ENCODE data around the gene PODXL2. TPM values are rescaled to one million over a fixed set of nuclear protein-coding genes. Genes with fewer than 3 reads are reported as not detected.
"Not testable (repeated sequence)": the region's sequence is repeated elsewhere in the genome, so short reads cannot be mapped to it uniquely, and the experiment has no call there.

PODXL2 gene
- total and polyA plus RNA-seq, 2 donors (not counting 1 experiment from before 2014, with no cell fraction given): 3.1 to 4.0 TPM

DNA sequence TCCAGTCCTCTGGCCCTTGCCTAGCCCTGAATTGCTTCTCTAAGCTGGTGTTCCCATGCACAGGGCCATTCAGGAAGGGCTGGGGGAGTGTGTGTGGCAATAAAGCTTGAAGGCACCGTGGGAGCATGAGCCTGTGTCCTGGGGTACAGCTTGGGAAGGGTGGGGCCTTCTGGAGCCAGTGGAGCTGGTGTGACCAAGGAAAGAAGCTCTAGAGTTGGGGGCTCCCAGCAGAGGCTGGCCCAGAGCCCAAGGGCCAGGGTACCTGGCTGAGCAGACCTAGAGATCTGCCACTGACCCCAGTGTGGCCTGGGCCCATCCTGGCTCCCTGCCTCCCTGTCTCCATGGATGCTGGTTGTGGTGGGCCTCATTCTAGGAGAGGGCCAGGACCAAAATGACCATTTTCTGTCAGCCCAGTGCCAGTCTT, 51.8 kb downstream of the PODXL2 start:
- 93% methylated on average over 1 of the region's 1 CpG for WGBS (ENCODE audit: insufficient coverage)
- ChIA-PET CTCF (interaction anchor here (1.6 kb wide), 1 partner anchor 14 kb away, joined by 4 read pairs; no protein-coding TSS in a partner anchor), POLR2A (interaction anchor here (0.9 kb wide), 1 partner anchor 17 kb away, joined by 3 read pairs; no protein-coding TSS in a partner anchor)
- H3K4me3 Mint-ChIP-seq: no peak overlapping the region
- Histone ChIP-seq H2AFZ (ENCODE audit: insufficient read depth, low read depth, low read length, poor library complexity, severe bottlenecking) (no peak overlapping the region), H3K9ac (ENCODE audit: low read length) (no peak overlapping the region), H3K79me2 (ENCODE audit: control insufficient read depth, insufficient read depth, low read length) (no peaks in the 10 kb centered on the region), H3K9me3 (ENCODE audit: control extremely low read depth in 1 of 3, control insufficient read depth in 2 of 3, insufficient read depth in 1 of 3, low read length in 2 of 3) (peaks cover 0 to 13% (median 5%) of the 10 kb centered on the region in 3 donors), H3K27ac (ENCODE audit: low read length in 2 of 2) (no peak overlapping the region), H3K27me3 (replicated peaks in 1 of 4; ENCODE audit: control extremely low read depth in 1 of 4, control insufficient read depth in 3 of 4, insufficient read depth in 4 of 4, low read length in 3 of 4) (no peaks in the 10 kb centered on the region), H3K4me1 (ENCODE audit: control insufficient read depth in 2 of 2, insufficient read depth in 2 of 2, low read length in 2 of 2) (peaks cover 6 to 13% of the 10 kb centered on the region in 2 donors), H3K4me2 (replicated peaks; ENCODE audit: low read depth, low read length, poor library complexity, severe bottlenecking) (no peak overlapping the region), H4K20me1 (ENCODE audit: control insufficient read depth, insufficient read depth, low read length, poor library complexity, severe bottlenecking) (peaks cover 11% of the 10 kb centered on the region), H3K36me3 (replicated peaks in 1 of 2; ENCODE audit: control extremely low read depth in 1 of 2, control insufficient read depth in 1 of 2, extremely low read depth in 1 of 2, insufficient read depth in 2 of 2, low read length in 1 of 2) (peaks cover 0 to 34% of the 10 kb centered on the region in 2 experiments), H3K4me3 (ENCODE audit: control extremely low read depth in 1 of 5, extremely low read depth in 1 of 5, insufficient read depth in 1 of 5, low read depth in 2 of 5, low read length in 4 of 5) (no peak overlapping the region)
- intact Hi-C loops (cut with micrococcal nuclease): no loop called here
- TF ChIP-seq, protein P1, sequence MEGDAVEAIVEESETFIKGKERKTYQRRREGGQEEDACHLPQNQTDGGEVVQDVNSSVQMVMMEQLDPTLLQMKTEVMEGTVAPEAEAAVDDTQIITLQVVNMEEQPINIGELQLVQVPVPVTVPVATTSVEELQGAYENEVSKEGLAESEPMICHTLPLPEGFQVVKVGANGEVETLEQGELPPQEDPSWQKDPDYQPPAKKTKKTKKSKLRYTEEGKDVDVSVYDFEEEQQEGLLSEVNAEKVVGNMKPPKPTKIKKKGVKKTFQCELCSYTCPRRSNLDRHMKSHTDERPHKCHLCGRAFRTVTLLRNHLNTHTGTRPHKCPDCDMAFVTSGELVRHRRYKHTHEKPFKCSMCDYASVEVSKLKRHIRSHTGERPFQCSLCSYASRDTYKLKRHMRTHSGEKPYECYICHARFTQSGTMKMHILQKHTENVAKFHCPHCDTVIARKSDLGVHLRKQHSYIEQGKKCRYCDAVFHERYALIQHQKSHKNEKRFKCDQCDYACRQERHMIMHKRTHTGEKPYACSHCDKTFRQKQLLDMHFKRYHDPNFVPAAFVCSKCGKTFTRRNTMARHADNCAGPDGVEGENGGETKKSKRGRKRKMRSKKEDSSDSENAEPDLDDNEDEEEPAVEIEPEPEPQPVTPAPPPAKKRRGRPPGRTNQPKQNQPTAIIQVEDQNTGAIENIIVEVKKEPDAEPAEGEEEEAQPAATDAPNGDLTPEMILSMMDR (IDR thresholded peaks at IDR 0.05): no peak
- TF ChIP-seq EZH2 (IDR thresholded peaks at IDR 0.05; ENCODE audit: borderline replicate concordance, insufficient read depth, low read depth, low read length, poor library complexity, severe bottlenecking): no peak
- DNase-seq (no peak), ATAC-seq (ENCODE audit: low read depth) (no peak)
- H3K4me1 Mint-ChIP-seq: peaks cover 21% of the 10 kb centered on the region
- H3K27me3 Mint-ChIP-seq: no peaks in the 10 kb centered on the region
- no peaks in the 10 kb centered on the region for H3K9me3 Mint-ChIP-seq (ENCODE audit: insufficient read depth)
- no peak overlapping the region for H3K27ac Mint-ChIP-seq

DNA sequence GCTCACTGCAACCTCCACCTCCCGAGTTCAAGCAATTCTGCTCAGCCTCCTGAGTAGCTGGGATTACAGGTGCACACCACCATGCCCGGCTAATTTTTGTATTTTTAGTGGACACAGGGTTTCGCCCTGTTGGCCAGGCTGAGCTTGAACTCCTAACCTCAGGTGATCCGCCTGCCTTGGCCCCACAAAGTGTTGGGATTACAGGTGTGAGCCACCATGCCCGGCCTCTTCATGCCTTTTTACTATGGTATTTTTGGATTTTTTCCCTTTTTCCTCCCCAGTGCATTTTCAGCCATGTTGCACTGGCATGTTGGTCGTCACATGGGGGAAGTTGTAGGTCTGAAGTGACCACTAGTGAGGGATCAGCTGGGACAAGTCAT, 53.2 kb downstream of the PODXL2 start:
- H3K79me2 ChIP-seq (ENCODE audit: control insufficient read depth, insufficient read depth, low read length); ATAC-seq (ENCODE audit: low read depth); H3K27ac Mint-ChIP-seq; H3K9ac ChIP-seq (ENCODE audit: low read length); H3K27me3 Mint-ChIP-seq; intact Hi-C loops (cut with micrococcal nuclease); H3K27me3 ChIP-seq (replicated peaks in 1 of 4; ENCODE audit: control extremely low read depth in 1 of 4, control insufficient read depth in 3 of 4, insufficient read depth in 4 of 4, low read length in 3 of 4); H3K4me3 ChIP-seq (ENCODE audit: control extremely low read depth in 1 of 5, extremely low read depth in 1 of 5, insufficient read depth in 1 of 5, low read depth in 2 of 5, low read length in 4 of 5); H3K9me3 Mint-ChIP-seq (ENCODE audit: insufficient read depth); H2AFZ ChIP-seq (ENCODE audit: insufficient read depth, low read depth, low read length, poor library complexity, severe bottlenecking); POLR2A ChIA-PET; H3K27ac ChIP-seq (ENCODE audit: low read length in 2 of 2); H4K20me1 ChIP-seq (ENCODE audit: control insufficient read depth, insufficient read depth, low read length, poor library complexity, severe bottlenecking); H3K4me3 Mint-ChIP-seq; DNase-seq: not testable (repeated sequence)
- Histone ChIP-seq H3K9me3 (ENCODE audit: control extremely low read depth in 1 of 3, control insufficient read depth in 2 of 3, insufficient read depth in 1 of 3, low read length in 2 of 3) (peaks cover 0 to 13% (median 5%) of the 10 kb centered on the region in 3 donors), H3K4me2 (replicated peaks; ENCODE audit: low read depth, low read length, poor library complexity, severe bottlenecking) (peak overlapping the region; percentile 14), H3K4me1 (ENCODE audit: control insufficient read depth in 2 of 2, insufficient read depth in 2 of 2, low read length in 2 of 2) (peaks cover 6 to 13% of the 10 kb centered on the region in 2 donors), H3K36me3 (replicated peaks in 1 of 2; ENCODE audit: control extremely low read depth in 1 of 2, control insufficient read depth in 1 of 2, extremely low read depth in 1 of 2, insufficient read depth in 2 of 2, low read length in 1 of 2) (peaks cover 0 to 26% of the 10 kb centered on the region in 2 experiments)
- WGBS (ENCODE audit: insufficient coverage): no CpG with 5 or more reads among the region's 6 CpGs
- H3K4me1 Mint-ChIP-seq: peaks cover 21% of the 10 kb centered on the region
- CTCF ChIA-PET: interaction anchor here (0.7 to 1.2 kb wide), 2 partner anchors 24 to 1324 kb away, joined by 3 to 5 read pairs; no protein-coding TSS in a partner anchor

Data from B cell (primary cell).